PC-3 (cell line): ENCODE data around the gene DUSP22. TPM values are rescaled to one million over a fixed set of nuclear protein-coding genes. Genes with fewer than 3 reads are reported as not detected.

ENCODE experiments used
- ATAC-seq: fragments of 200-7000 bp; cut with Tn5 transposase; 2 replicates; pipeline ENCODE4 v1.9.1; 2020; ENCODE audit warnings: mild to moderate bottlenecking, moderate library complexity
- BruUV-seq: library from RNA; stranded (reverse); fragments of 400-500 nt; replicated peaks from 2 replicates; lab custom pipeline; 2021; lab: Mats Ljungman, UMichigan
- CTCF ChIA-PET: fragments of 300-600 bp; sonication (Branson Sonifier 250); formaldehyde crosslinking; loops from one replicate; lab custom pipeline; 2022; ENCODE audit warnings: antibody characterized with exemption; lab: Charles Lee
- POLR2A ChIA-PET: fragments of 300-600 bp; sonication (Branson Sonifier 250); formaldehyde crosslinking; loops from one replicate; lab custom pipeline; 2022; ENCODE audit warnings: antibody characterized with exemption; ENCODE audit not compliant: unreplicated experiment; lab: Charles Lee
- DNase-seq: peaks from one replicate; pipeline ENCODE4 v3.0.0-alpha.2; 2015
- H2AFZ ChIP-seq: fragments of 300-600 bp; sonication (generic); 2 replicates; pipeline ENCODE4 v1.6.0; 2016; ENCODE audit warnings: antibody characterized with exemption, low read length
- H3F3A ChIP-seq: fragments of 300-600 bp; sonication (generic); one replicate; pipeline ENCODE4 v1.6.0; 2017; ENCODE audit warnings: antibody characterized with exemption, low read length, control low read depth, mild to moderate bottlenecking; ENCODE audit not compliant: unreplicated experiment
- H3K27ac ChIP-seq: fragments of 300-600 bp; sonication (generic); 2 replicates; pipeline ENCODE4 v1.5.1; 2016; ENCODE audit warnings: mild to moderate bottlenecking, low read length
- H3K27me3 ChIP-seq: fragments of 300-600 bp; sonication (generic); 2 replicates; pipeline ENCODE4 v1.6.1; 2016; ENCODE audit warnings: low read length, mixed read lengths
- H3K36me3 ChIP-seq: fragments of 300-600 bp; sonication (generic); 2 replicates; pipeline ENCODE4 v1.6.1; 2016; ENCODE audit warnings: low read depth, mixed run types, low read length, mixed read lengths
- H3K4me1 ChIP-seq: fragments of 300-600 bp; sonication (generic); 2 replicates; pipeline ENCODE4 v1.5.1; 2016; ENCODE audit warnings: low read length; ENCODE audit not compliant: insufficient read depth
- H3K4me2 ChIP-seq: fragments of 300-600 bp; sonication (generic); 2 replicates; pipeline ENCODE4 v1.6.0; 2016; ENCODE audit warnings: low read length
- H3K4me3 ChIP-seq: fragments of 300-600 bp; sonication (generic); 2 replicates; pipeline ENCODE4 v1.5.1; 2016; ENCODE audit warnings: mild to moderate bottlenecking, low read length, mixed read lengths
- H3K79me2 ChIP-seq: fragments of 300-600 bp; sonication (generic); 2 replicates; pipeline ENCODE4 v1.6.1; 2017; ENCODE audit warnings: low read length, mixed read lengths
- H3K9ac ChIP-seq: fragments of 300-600 bp; sonication (generic); 2 replicates; pipeline ENCODE4 v1.6.0; 2016; ENCODE audit warnings: mild to moderate bottlenecking, low read length
- H3K9me2 ChIP-seq: fragments of 300-600 bp; sonication (generic); replicated peaks from 2 replicates; pipeline ENCODE4 v1.6.1; 2016; ENCODE audit warnings: mixed run types, low read length, mixed read lengths
- H3K9me3 ChIP-seq: fragments of 300-600 bp; sonication (generic); 2 replicates; pipeline ENCODE4 v1.6.1; 2016; ENCODE audit warnings: low read length, mixed read lengths
- H4K20me1 ChIP-seq: fragments of 300-600 bp; sonication (generic); 2 replicates; pipeline ENCODE4 v1.6.1; 2016; ENCODE audit warnings: low read length, mixed read lengths
- EZH2 ChIP-seq: fragments of 300-600 bp; sonication (generic); IDR thresholded peaks from one replicate; pipeline ENCODE4 v1.6.1; 2017; ENCODE audit warnings: antibody characterized with exemption, mild to moderate bottlenecking, low read length; ENCODE audit not compliant: unreplicated experiment
- EZH2phosphoT487 ChIP-seq: fragments of 300-600 bp; sonication (generic); IDR thresholded peaks from 2 replicates; pipeline ENCODE4 v1.6.1; 2018; ENCODE audit warnings: mild to moderate bottlenecking, antibody characterized with exemption, low read length, borderline replicate concordance
- intact Hi-C: fragments of 100-400 bp; cut with micrococcal nuclease; formaldehyde crosslinking; loops from 2 replicates; pipeline ENCODE4 v1.9.0; 2023
- total RNA-seq: library from RNA; depleted of rRNA; stranded (reverse); fragments of >200 nt; gene quantifications from 2 replicates; pipeline ENCODE4 v1.2.3, GENCODE V29; 2014
- TF ChIP-seq, protein P1 (sequence below): fragments of 300-600 bp; sonication (generic); conservative IDR thresholded peaks from 2 replicates; pipeline ENCODE4 v1.5.1; 2017; ENCODE audit warnings: antibody characterized with exemption, low read depth, mild to moderate bottlenecking, low read length

Gene DUSP22
- total RNA-seq, 1 experiment from 2014 or later = 37.8 TPM

DNA sequence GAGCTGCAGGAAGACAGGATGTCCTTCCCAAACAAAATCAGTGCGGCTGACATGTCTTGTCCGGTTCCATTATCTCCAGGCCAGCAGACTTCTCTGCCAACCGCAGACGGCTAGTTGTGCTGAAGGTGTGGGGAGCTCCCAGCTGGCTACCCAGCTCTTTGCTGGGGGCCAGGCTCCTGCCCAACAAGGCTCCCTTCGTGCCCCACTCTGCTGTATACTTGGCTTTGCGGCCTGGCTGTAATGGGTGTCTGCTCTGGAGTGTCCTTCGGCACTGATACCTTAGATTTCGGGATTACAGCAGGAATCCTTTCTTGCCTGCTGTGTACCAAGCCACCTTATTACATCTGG is 50.5 kb downstream of the DUSP22 start:
- no peaks in the 10 kb centered on the region for H3K27me3 ChIP-seq
- no peaks in the 10 kb centered on the region for H3F3A ChIP-seq
- H3K4me2 ChIP-seq = no peak overlapping the region
- no peaks in the 10 kb centered on the region for H3K36me3 ChIP-seq
- H3K79me2 ChIP-seq = no peaks in the 10 kb centered on the region
- H3K9me2 ChIP-seq = no peaks in the 10 kb centered on the region
- no peak overlapping the region for H3K9ac ChIP-seq
- no peak overlapping the region for H3K4me3 ChIP-seq
- POLR2A ChIA-PET = no interaction called here
- no peaks in the 10 kb centered on the region for H4K20me1 ChIP-seq
- intact Hi-C loops = no loop called here
- BruUV-seq = no TSS peak
- CTCF ChIA-PET = no interaction called here
- TF ChIP-seq EZH2phosphoT487 (no peak), EZH2 (no peak)
- TF ChIP-seq, protein P1, sequence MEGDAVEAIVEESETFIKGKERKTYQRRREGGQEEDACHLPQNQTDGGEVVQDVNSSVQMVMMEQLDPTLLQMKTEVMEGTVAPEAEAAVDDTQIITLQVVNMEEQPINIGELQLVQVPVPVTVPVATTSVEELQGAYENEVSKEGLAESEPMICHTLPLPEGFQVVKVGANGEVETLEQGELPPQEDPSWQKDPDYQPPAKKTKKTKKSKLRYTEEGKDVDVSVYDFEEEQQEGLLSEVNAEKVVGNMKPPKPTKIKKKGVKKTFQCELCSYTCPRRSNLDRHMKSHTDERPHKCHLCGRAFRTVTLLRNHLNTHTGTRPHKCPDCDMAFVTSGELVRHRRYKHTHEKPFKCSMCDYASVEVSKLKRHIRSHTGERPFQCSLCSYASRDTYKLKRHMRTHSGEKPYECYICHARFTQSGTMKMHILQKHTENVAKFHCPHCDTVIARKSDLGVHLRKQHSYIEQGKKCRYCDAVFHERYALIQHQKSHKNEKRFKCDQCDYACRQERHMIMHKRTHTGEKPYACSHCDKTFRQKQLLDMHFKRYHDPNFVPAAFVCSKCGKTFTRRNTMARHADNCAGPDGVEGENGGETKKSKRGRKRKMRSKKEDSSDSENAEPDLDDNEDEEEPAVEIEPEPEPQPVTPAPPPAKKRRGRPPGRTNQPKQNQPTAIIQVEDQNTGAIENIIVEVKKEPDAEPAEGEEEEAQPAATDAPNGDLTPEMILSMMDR = no peak
- ATAC-seq (no peak), DNase-seq (no peak)
- H3K27ac ChIP-seq = no peak overlapping the region
- H3K4me1 ChIP-seq = no peaks in the 10 kb centered on the region
- no peak overlapping the region for H2AFZ ChIP-seq
- H3K9me3 ChIP-seq = no peaks in the 10 kb centered on the region

DNA sequence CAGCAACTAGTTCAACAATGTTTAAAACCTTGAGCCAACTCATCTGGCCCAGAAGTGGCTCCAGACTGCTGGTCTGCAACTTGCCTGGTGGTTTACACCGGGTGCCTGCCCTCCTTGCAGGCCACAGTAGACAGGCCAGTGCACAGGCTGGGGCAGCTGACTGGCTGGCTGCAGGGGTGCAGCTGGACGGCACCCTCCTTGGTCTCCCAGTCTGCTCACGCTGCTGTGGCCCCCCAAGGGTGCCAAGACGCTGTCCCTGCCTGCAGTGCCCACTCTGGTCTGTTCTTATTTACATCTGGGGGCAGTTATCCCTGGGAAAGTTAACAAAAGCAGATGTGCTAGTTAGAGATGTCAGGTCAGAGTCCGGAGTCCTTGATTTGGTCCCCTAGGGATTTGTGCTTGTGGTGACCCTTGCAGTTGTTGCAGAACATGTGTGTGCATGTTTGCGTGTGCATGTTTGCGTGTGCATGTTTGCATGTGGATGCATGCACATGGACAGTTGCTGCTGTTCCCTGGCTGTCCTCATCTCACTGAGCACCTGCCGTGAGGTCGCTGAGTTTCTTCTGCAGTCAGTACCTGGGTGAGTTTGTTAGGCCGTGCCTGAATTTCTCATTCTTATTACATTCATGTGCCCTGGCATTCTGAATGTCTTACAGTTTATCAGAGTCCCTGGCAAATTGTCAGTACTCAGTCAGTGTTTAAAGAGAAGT is 51.1 kb downstream of the DUSP22 start:
- Histone ChIP-seq H3K4me2 (no peak overlapping the region), H3K27ac (no peak overlapping the region), H4K20me1 (no peaks in the 10 kb centered on the region), H3K4me1 (no peaks in the 10 kb centered on the region), H3K36me3 (no peaks in the 10 kb centered on the region), H3K4me3 (no peak overlapping the region), H2AFZ (no peak overlapping the region), H3K9me3 (no peaks in the 10 kb centered on the region), H3K79me2 (no peaks in the 10 kb centered on the region), H3K27me3 (no peaks in the 10 kb centered on the region), H3F3A (no peaks in the 10 kb centered on the region), H3K9ac (no peak overlapping the region), H3K9me2 (no peaks in the 10 kb centered on the region)
- POLR2A ChIA-PET = no interaction called here
- no peak for ATAC-seq
- intact Hi-C loops = no loop called here
- no TSS peak for BruUV-seq
- TF ChIP-seq EZH2 = no peak
- TF ChIP-seq EZH2phosphoT487 = no peak
- TF ChIP-seq, protein P1 = no peak
- no peak for DNase-seq
- CTCF ChIA-PET = no interaction called here

DNA sequence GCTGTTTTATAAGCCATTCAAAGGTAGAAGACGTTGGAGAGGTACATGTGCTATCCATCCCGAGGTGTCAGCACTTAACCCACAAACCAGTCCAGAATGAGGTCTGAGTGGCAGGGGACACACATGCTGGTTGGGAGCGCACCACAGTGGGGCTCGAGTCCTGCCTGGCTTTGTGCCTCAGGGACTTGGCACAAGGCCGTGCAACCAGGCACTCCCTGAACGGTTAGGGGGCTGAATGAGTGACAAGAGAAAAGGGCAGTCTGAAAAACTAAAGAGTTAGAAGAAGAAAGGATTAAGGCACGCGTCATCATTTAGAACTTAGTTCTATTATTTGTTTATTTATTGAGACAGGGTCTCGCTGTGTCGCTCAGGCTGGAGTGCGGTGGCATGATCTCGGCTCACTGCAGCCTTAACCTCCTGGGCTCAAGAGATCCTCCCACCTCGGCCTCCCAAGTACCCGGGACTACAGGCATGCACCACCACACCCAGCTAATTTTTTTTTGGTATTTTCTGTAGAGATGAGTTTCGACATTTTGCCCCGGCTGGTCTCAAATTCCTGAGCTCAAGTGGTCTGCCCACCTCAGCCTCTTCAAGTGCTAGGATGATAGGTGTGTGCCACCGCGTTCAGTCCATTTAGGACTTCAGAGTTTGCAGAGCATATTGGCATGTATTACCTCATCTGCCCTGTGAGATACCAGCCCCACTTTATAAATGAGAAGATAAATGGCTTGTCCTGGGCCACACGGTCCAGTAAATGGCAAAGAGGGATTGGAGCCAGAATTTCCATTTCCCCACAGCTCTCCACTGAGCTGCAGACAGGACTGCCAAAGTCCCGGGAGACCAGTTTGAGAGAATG is 51.9 kb downstream of the DUSP22 start:
- H3K4me2 ChIP-seq = no peak overlapping the region
- no peaks in the 10 kb centered on the region for H3K36me3 ChIP-seq
- POLR2A ChIA-PET = no interaction called here
- H3K27me3 ChIP-seq = no peaks in the 10 kb centered on the region
- H3K79me2 ChIP-seq = no peaks in the 10 kb centered on the region
- BruUV-seq = no TSS peak
- CTCF ChIA-PET = no interaction called here
- no peak overlapping the region for H2AFZ ChIP-seq
- H3K4me3 ChIP-seq = no peak overlapping the region
- no peaks in the 10 kb centered on the region for H3K4me1 ChIP-seq
- H4K20me1 ChIP-seq = no peaks in the 10 kb centered on the region
- H3K9ac ChIP-seq = no peak overlapping the region
- no peaks in the 10 kb centered on the region for H3K9me2 ChIP-seq
- H3K27ac ChIP-seq = no peak overlapping the region
- no peaks in the 10 kb centered on the region for H3F3A ChIP-seq
- TF ChIP-seq EZH2phosphoT487 (no peak), EZH2 (no peak)
- TF ChIP-seq, protein P1 = no peak
- ATAC-seq (no peak), DNase-seq (no peak)
- intact Hi-C loops = no loop called here
- no peaks in the 10 kb centered on the region for H3K9me3 ChIP-seq
